ENCODE results near the gene LSM14A. TPM values are rescaled to one million over a fixed set of nuclear protein-coding genes. Genes with fewer than 3 reads are reported as not detected.

Gene LSM14A
- total and polyA plus RNA-seq, 4 donors = 12.6 to 133 (median 48.0) TPM

- Histone ChIP-seq H3K9me3 (ENCODE audit: control insufficient read depth in 4 of 4, low read length in 3 of 4) (no peaks in the 10 kb centered on the region), H3K4me3 (ENCODE audit: low read depth in 1 of 3, low read length in 3 of 3) (no peak overlapping the region), H3K27ac (ENCODE audit: low read depth in 1 of 2, low read length in 2 of 2) (no peak overlapping the region), H3K4me1 (ENCODE audit: control insufficient read depth in 4 of 4, insufficient read depth in 4 of 4, low read length in 3 of 4) (peaks cover 0 to 2% (median 0%) of the 10 kb centered on the region in 4 donors), H3K27me3 (ENCODE audit: control insufficient read depth in 4 of 4, insufficient read depth in 4 of 4, low read length in 3 of 4) (no peaks in the 10 kb centered on the region), H3K36me3 (ENCODE audit: control insufficient read depth in 4 of 4, insufficient read depth in 3 of 4, low read depth in 1 of 4, low read length in 3 of 4) (peaks cover 14 to 79% (median 66%) of the 10 kb centered on the region in 4 donors), H3K9ac (ENCODE audit: low read depth in 1 of 2, low read length in 2 of 2) (no peak overlapping the region)
- TF ChIP-seq YY1 (IDR thresholded peaks at IDR 0.05) (no peak), GABPA (IDR thresholded peaks at IDR 0.05 in 1 of 2, conservative IDR thresholded peaks at IDR 0.05 in 1 of 2) (no peak), ZBTB33 (IDR thresholded peaks at IDR 0.05) (no peak), FOXA1 (IDR thresholded peaks at IDR 0.05) (no peak), MAX (IDR thresholded peaks at IDR 0.05) (no peak), ATF3 (IDR thresholded peaks at IDR 0.05) (no peak), CTCF (IDR thresholded peaks at IDR 0.05; ENCODE audit: low read depth, low read length, missing input control) (no peak), FOXA2 (IDR thresholded peaks at IDR 0.05) (no peak), HNF4A (conservative IDR thresholded peaks at IDR 0.05) (no peak), TAF1 (conservative IDR thresholded peaks at IDR 0.05) (no peak), RXRA (IDR thresholded peaks at IDR 0.05) (no peak), JUND (IDR thresholded peaks at IDR 0.05) (no peak), RAD21 (IDR thresholded peaks at IDR 0.05) (no peak), NR2F2 (IDR thresholded peaks at IDR 0.05) (no peak), REST (IDR thresholded peaks at IDR 0.05) (no peak), SP1 (IDR thresholded peaks at IDR 0.05) (no peak), HNF4G (IDR thresholded peaks at IDR 0.05) (no peak), EGR1 (IDR thresholded peaks at IDR 0.05; ENCODE audit: low read depth in 2 of 2) (no peak)
- DNase-seq (ENCODE audit: low spot score) = no peak
These were observed 53.3 kb downstream of the LSM14A start for GRCh38 chr19:34225659-34226015.
